ENCODE results near the gene RBFOX1. TPM values are rescaled to one million over a fixed set of nuclear protein-coding genes. Genes with fewer than 3 reads are reported as not detected.

RBFOX1 gene
- total RNA-seq, 1 experiment from 2014 or later, result not detected

DNA sequence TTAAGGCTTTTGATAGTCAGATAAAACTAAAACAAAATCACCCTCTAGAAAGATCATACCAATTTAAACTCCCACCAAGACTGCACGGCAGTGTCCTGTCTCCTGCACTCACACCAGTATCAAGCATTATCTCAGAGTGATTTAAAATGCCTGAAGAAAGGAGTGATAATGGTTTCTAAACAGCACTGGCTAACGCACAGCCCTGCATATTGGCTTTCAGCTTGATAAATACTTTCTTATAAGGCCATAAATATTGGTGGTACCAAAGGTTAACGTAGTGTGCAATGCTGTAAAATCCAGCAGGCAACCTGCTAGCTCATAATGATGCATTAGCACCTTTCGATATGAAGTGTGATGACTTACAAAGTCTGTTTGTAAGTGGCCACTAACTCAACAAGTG lies 214.3 kb downstream of the RBFOX1 start:
- intact Hi-C loops (cut with micrococcal nuclease), result no loop called here

DNA sequence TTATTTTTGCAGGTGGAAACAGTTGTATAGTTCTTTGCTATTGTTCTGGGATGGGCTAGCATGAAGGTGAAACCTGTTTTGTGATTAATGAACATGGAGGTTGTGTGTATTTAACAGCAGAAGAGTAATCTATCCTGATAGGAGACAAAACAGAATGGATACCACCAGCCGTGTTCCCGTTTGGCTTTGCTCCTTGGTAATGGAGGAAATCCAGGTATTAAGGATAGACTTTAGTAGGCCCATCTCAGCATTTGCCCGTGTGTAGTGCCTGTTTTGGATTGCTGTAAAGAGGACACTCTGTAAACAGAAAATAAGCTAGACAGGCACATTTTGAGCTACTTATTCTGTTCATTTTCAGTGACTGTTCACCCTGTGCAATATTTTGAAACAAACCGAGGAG lies 215.1 kb downstream of the RBFOX1 start:
- Histone ChIP-seq H3K4me1 (ENCODE audit: control insufficient read depth in 1 of 2, insufficient read depth in 2 of 2, low read length in 2 of 2) (no peaks in the 10 kb centered on the region), H3K9me2 (ENCODE audit: insufficient read depth) (no peaks in the 10 kb centered on the region), H3K27ac (ENCODE audit: low read depth, low read length) (no peak overlapping the region), H3K9me3 (ENCODE audit: control insufficient read depth in 1 of 2, insufficient read depth in 1 of 2, low read depth in 1 of 2, low read length in 2 of 2) (peaks cover 0 to 3% of the 10 kb centered on the region in 2 experiments; a peak in 2 of 4 replicates), H3K4me2 (ENCODE audit: low read length) (no peak overlapping the region), H3K36me3 (ENCODE audit: control insufficient read depth in 1 of 2, insufficient read depth in 2 of 2, low read length in 2 of 2) (no peaks in the 10 kb centered on the region), H4K20me1 (ENCODE audit: insufficient read depth) (no peaks in the 10 kb centered on the region), H2AFZ (ENCODE audit: low read depth, low read length, poor library complexity, severe bottlenecking) (no peak overlapping the region), H3K4me3 (replicated peaks in 1 of 2; ENCODE audit: low read depth in 1 of 2, low read length in 2 of 2) (no peak overlapping the region), H3K27me3 (ENCODE audit: insufficient read depth, low read length) (no peaks in the 10 kb centered on the region), H3K9ac (ENCODE audit: low read length) (no peak overlapping the region), H3K79me2 (ENCODE audit: insufficient read depth, low read length) (no peaks in the 10 kb centered on the region)
- no TSS peak for BruUV-seq (replicated peaks)
- ChIA-PET RAD21 (ENCODE audit: low non-redundant PET in 1 of 2, low total read pairs in 2 of 2, uncharacterized antibody in 2 of 2, unreplicated experiment in 2 of 2) (no interaction called here), CTCF (no interaction called here), POLR2A (no interaction called here)
- intact Hi-C loops (cut with micrococcal nuclease), result no loop called here
- ATAC-seq (no peak), DNase-seq (ENCODE audit: low read depth, low spot score) (no peak)
- no peak for TF ChIP-seq CBX3 (IDR thresholded peaks at IDR 0.05; ENCODE audit: low read depth)

More for the DNA sequence above, 214.3 kb downstream of the RBFOX1 start:
- H2AFZ ChIP-seq (ENCODE audit: low read depth, low read length, poor library complexity, severe bottlenecking), result no peak overlapping the region
- no peak for DNase-seq (ENCODE audit: low read depth, low spot score)
- H3K36me3 ChIP-seq (ENCODE audit: control insufficient read depth in 1 of 2, insufficient read depth in 2 of 2, low read length in 2 of 2), result no peaks in the 10 kb centered on the region
- BruUV-seq (replicated peaks), result no TSS peak
- ATAC-seq, result no peak
- H3K4me3 ChIP-seq (replicated peaks in 1 of 2; ENCODE audit: low read depth in 1 of 2, low read length in 2 of 2), result no peak overlapping the region
- ChIA-PET POLR2A (no interaction called here), CTCF (no interaction called here), RAD21 (ENCODE audit: low non-redundant PET in 1 of 2, low total read pairs in 2 of 2, uncharacterized antibody in 2 of 2, unreplicated experiment in 2 of 2) (no interaction called here)
- H3K27ac ChIP-seq (ENCODE audit: low read depth, low read length), result no peak overlapping the region
- no peak overlapping the region for H3K9ac ChIP-seq (ENCODE audit: low read length)
- no peaks in the 10 kb centered on the region for H3K9me2 ChIP-seq (ENCODE audit: insufficient read depth)
- H3K9me3 ChIP-seq (ENCODE audit: control insufficient read depth in 1 of 2, insufficient read depth in 1 of 2, low read depth in 1 of 2, low read length in 2 of 2), result peaks cover 0 to 3% of the 10 kb centered on the region in 2 experiments; a peak in 2 of 4 replicates
- H3K27me3 ChIP-seq (ENCODE audit: insufficient read depth, low read length), result no peaks in the 10 kb centered on the region
- H3K4me1 ChIP-seq (ENCODE audit: control insufficient read depth in 1 of 2, insufficient read depth in 2 of 2, low read length in 2 of 2), result no peaks in the 10 kb centered on the region
- TF ChIP-seq EGR1 (IDR thresholded peaks at IDR 0.05; ENCODE audit: low read depth), result no peak
- TF ChIP-seq ZFX (IDR thresholded peaks at IDR 0.05), result no peak
- TF ChIP-seq TCF7L2 (IDR thresholded peaks at IDR 0.05; ENCODE audit: borderline replicate concordance, extremely low read depth, insufficient read depth, insufficient read length), result no peak
- TF ChIP-seq, protein P1, sequence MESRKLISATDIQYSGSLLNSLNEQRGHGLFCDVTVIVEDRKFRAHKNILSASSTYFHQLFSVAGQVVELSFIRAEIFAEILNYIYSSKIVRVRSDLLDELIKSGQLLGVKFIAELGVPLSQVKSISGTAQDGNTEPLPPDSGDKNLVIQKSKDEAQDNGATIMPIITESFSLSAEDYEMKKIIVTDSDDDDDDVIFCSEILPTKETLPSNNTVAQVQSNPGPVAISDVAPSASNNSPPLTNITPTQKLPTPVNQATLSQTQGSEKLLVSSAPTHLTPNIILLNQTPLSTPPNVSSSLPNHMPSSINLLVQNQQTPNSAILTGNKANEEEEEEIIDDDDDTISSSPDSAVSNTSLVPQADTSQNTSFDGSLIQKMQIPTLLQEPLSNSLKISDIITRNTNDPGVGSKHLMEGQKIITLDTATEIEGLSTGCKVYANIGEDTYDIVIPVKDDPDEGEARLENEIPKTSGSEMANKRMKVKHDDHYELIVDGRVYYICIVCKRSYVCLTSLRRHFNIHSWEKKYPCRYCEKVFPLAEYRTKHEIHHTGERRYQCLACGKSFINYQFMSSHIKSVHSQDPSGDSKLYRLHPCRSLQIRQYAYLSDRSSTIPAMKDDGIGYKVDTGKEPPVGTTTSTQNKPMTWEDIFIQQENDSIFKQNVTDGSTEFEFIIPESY (IDR thresholded peaks at IDR 0.05; ENCODE audit: extremely low read depth, insufficient replicate concordance, low read length), result no peak
- TF ChIP-seq EZH2 (IDR thresholded peaks at IDR 0.05), result no peak
- no peaks in the 10 kb centered on the region for H4K20me1 ChIP-seq (ENCODE audit: insufficient read depth)
- H3K79me2 ChIP-seq (ENCODE audit: insufficient read depth, low read length), result no peaks in the 10 kb centered on the region
- no peak overlapping the region for H3K4me2 ChIP-seq (ENCODE audit: low read length)
